SU-DHL-6 (cell line): Measurements from ENCODE around the gene ADAMTS16.

Experiments
- H2AFZ ChIP-seq: fragments of 200-600 bp; sonication (generic); 2 replicates; pipeline ENCODE4 v1.6.1; 2014; ENCODE audit warnings: low read depth, mild to moderate bottlenecking, moderate library complexity, mixed read lengths, antibody characterized with exemption, low read length; ENCODE audit not compliant: severe bottlenecking
- H3F3A ChIP-seq: fragments of 200-600 bp; shearing (Covaris generic); 2 replicates; pipeline ENCODE4 v1.6.0; 2016; ENCODE audit warnings: antibody characterized with exemption, mild to moderate bottlenecking; ENCODE audit not compliant: insufficient read depth
- H3K27ac ChIP-seq: fragments of 200-600 bp; sonication (generic); 2 replicates; pipeline ENCODE4 v1.5.1; 2016; ENCODE audit warnings: low read depth, mild to moderate bottlenecking, low read length, moderate library complexity, mixed read lengths
- H3K27me3 ChIP-seq: fragments of 200-600 bp; sonication (generic), shearing (Covaris generic); 2 replicates; pipeline ENCODE4 v1.6.0; 2014; ENCODE audit warnings: mild to moderate bottlenecking, low read length
- H3K36me3 ChIP-seq: fragments of 200-600 bp; sonication (generic); 2 replicates; pipeline ENCODE4 v1.6.1; 2014; ENCODE audit warnings: mild to moderate bottlenecking, low read length, mixed read lengths
- H3K4me2 ChIP-seq: fragments of 300-600, 200-600 bp; shearing (Covaris generic), sonication (generic); 2 replicates; pipeline ENCODE4 v1.6.0; 2014; ENCODE audit warnings: low read length, low read depth, mild to moderate bottlenecking; ENCODE audit not compliant: poor library complexity, severe bottlenecking
- H3K4me3 ChIP-seq: fragments of 200-600 bp; sonication (generic); 2 replicates; pipeline ENCODE4 v1.5.1; 2014; ENCODE audit warnings: antibody characterized with exemption, low read length, mild to moderate bottlenecking, mixed read lengths; ENCODE audit not compliant: insufficient read depth, poor library complexity, severe bottlenecking
- H3K79me2 ChIP-seq: fragments of 200-600 bp; sonication (generic); 2 replicates; pipeline ENCODE4 v1.6.1; 2014; ENCODE audit warnings: mild to moderate bottlenecking, low read length, moderate library complexity; ENCODE audit not compliant: insufficient read depth
- H3K9ac ChIP-seq: fragments of 200-600 bp; sonication (generic); 2 replicates; pipeline ENCODE4 v1.7.0; 2014; ENCODE audit warnings: mild to moderate bottlenecking, low read length
- H3K9me2 ChIP-seq: fragments of 200-600 bp; sonication (generic); replicated peaks from 2 replicates; pipeline ENCODE4 v1.6.1; 2014; ENCODE audit warnings: low read length; ENCODE audit not compliant: insufficient read depth
- H3K9me3 ChIP-seq: fragments of 200-600 bp; sonication (generic); 2 replicates; pipeline ENCODE4 v1.6.1; 2014; ENCODE audit warnings: low read length, mixed read lengths; ENCODE audit not compliant: insufficient read depth
- H4K20me1 ChIP-seq: fragments of 200-600 bp; sonication (generic); 2 replicates; pipeline ENCODE4 v1.6.1; 2014; ENCODE audit warnings: low read depth, mild to moderate bottlenecking, antibody characterized with exemption, low read length, moderate library complexity, mixed read lengths
- EZH2phosphoT487 ChIP-seq: fragments of 200-600 bp; sonication (generic), shearing (Covaris generic); conservative IDR thresholded peaks from 2 replicates; pipeline ENCODE4 v1.6.1; 2018; ENCODE audit warnings: mild to moderate bottlenecking, antibody characterized with exemption, low read length, moderate library complexity, mixed read lengths
- TF ChIP-seq, protein P1 (sequence below): fragments of 200-600 bp; sonication (generic); IDR thresholded peaks from one replicate; pipeline ENCODE4 v1.5.1; 2017; ENCODE audit warnings: antibody characterized with exemption, mild to moderate bottlenecking, low read length, moderate library complexity; ENCODE audit not compliant: insufficient read depth, poor library complexity, severe bottlenecking

ADAMTS16 gene

GRCh38 chr5:5271786-5272321 is 131.7 kb downstream of the ADAMTS16 start:
- no peak overlapping the region for H3K4me2 ChIP-seq
- H3K9ac ChIP-seq = no peak overlapping the region
- TF ChIP-seq, protein P1, sequence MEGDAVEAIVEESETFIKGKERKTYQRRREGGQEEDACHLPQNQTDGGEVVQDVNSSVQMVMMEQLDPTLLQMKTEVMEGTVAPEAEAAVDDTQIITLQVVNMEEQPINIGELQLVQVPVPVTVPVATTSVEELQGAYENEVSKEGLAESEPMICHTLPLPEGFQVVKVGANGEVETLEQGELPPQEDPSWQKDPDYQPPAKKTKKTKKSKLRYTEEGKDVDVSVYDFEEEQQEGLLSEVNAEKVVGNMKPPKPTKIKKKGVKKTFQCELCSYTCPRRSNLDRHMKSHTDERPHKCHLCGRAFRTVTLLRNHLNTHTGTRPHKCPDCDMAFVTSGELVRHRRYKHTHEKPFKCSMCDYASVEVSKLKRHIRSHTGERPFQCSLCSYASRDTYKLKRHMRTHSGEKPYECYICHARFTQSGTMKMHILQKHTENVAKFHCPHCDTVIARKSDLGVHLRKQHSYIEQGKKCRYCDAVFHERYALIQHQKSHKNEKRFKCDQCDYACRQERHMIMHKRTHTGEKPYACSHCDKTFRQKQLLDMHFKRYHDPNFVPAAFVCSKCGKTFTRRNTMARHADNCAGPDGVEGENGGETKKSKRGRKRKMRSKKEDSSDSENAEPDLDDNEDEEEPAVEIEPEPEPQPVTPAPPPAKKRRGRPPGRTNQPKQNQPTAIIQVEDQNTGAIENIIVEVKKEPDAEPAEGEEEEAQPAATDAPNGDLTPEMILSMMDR = no peak
- TF ChIP-seq EZH2phosphoT487 = no peak
- H3K27me3 ChIP-seq = no peaks in the 10 kb centered on the region
- H3K4me3 ChIP-seq = no peak overlapping the region
- no peak overlapping the region for H3K27ac ChIP-seq
- no peaks in the 10 kb centered on the region for H3F3A ChIP-seq
- no peaks in the 10 kb centered on the region for H4K20me1 ChIP-seq
- no peaks in the 10 kb centered on the region for H3K9me3 ChIP-seq
- H3K36me3 ChIP-seq = no peaks in the 10 kb centered on the region
- no peaks in the 10 kb centered on the region for H3K79me2 ChIP-seq
- H3K9me2 ChIP-seq = no peaks in the 10 kb centered on the region
- no peak overlapping the region for H2AFZ ChIP-seq

DNA sequence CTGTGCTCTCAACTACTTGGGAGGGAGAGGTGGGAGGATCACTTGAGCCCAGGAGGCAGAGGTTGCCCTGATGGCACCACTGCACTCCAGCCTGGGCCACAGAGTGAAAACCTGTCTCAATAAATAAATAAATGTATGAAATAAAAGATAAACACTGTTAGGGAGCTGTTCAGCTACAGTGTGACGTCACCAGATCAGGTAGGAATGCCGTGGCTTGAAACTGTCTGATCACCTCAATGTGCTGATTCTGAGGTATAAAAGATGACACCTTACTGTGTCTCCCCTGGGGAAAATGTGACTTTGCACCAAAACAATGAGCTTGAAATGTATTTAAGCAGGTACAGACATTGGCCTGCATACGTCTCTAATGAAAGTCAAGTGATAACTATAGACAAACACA is 133.3 kb downstream of the ADAMTS16 start:
- Histone ChIP-seq H3K4me3 (no peak overlapping the region), H3K9ac (no peak overlapping the region), H2AFZ (no peak overlapping the region), H3K36me3 (no peaks in the 10 kb centered on the region), H3F3A (no peaks in the 10 kb centered on the region), H3K27me3 (no peaks in the 10 kb centered on the region), H3K9me3 (no peaks in the 10 kb centered on the region), H3K9me2 (no peaks in the 10 kb centered on the region), H3K4me2 (no peak overlapping the region), H3K27ac (no peak overlapping the region), H3K79me2 (no peaks in the 10 kb centered on the region), H4K20me1 (no peaks in the 10 kb centered on the region)
- no peak for TF ChIP-seq EZH2phosphoT487
- TF ChIP-seq, protein P1 = no peak

- H3K9me2 ChIP-seq = no peaks in the 10 kb centered on the region
- no peaks in the 10 kb centered on the region for H3F3A ChIP-seq
- no peak overlapping the region for H3K4me3 ChIP-seq
- H3K9ac ChIP-seq = no peak overlapping the region
- TF ChIP-seq, protein P1 = no peak
- TF ChIP-seq EZH2phosphoT487 = no peak
- H3K9me3 ChIP-seq = no peaks in the 10 kb centered on the region
- no peaks in the 10 kb centered on the region for H3K27me3 ChIP-seq
- H2AFZ ChIP-seq = no peak overlapping the region
- no peaks in the 10 kb centered on the region for H4K20me1 ChIP-seq
- H3K4me2 ChIP-seq = no peak overlapping the region
- no peaks in the 10 kb centered on the region for H3K36me3 ChIP-seq
- H3K79me2 ChIP-seq = no peaks in the 10 kb centered on the region
- no peak overlapping the region for H3K27ac ChIP-seq
These were observed 133.8 kb downstream of the ADAMTS16 start for GRCh38 chr5:5273976-5274375.
